Measurements from ENCODE around the gene AFG3L2. TPM values are rescaled to one million over a fixed set of nuclear protein-coding genes. Genes with fewer than 3 reads are reported as not detected.

Gene AFG3L2
- total and polyA plus RNA-seq, 10 donors = 16.0 to 42.4 (median 33.9) TPM

DNA sequence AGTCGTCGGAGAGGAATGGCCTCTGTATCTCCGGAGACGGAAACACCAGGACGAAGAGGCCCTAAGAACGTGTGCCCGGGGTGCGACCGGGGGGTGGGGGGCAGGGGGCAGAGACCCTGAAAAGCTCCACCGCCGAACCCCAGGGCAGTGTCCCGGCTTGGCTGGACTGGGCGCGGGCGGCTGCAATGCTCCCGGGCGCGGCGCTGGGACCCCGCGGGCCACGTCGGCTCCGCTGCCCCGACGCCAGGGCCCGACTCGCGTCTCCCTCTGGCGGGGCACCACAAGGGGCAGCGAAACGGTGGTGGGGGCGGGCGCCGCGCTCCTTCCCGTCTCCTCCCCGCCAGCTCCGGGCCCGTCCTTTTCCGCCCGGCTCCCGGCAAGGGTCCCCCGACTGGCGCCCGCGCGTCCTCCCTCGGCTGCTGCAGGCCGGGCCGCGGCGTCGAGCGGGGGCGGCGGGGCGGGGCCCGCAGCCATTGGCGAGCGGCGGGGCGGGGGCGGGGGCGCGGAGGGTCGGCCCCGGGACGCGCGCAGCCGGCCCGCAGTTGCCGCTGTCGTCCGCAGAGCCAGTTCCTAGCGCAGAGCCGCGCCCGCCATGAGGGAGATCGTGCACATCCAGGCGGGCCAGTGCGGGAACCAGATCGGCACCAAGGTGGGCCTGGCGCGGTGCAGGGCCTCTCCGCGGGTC, 69.2 kb downstream of the AFG3L2 start, which contains the start of gene TUBB6:
TUBB6 (plus strand) TSS at position 541 of the 685 bp plus-strand sequence; CDS start at position 593, 52 bp downstream.
- WGBS, 5 donors = 1 to 2% (median 2%) methylated on average over 10 to 88 of the region's 88 CpGs
- DNase-seq = peak; percentile 81
- H3K36me3 ChIP-seq = peaks cover 0 to 22% (median 3%) of the 10 kb centered on the region in 6 donors
- peak within 1 kb of the TSS; percentile 70 to 93 (median 88) for H3K27ac ChIP-seq
- intact Hi-C loops (cut with DNase I; ENCODE audit: low total_unique reads) = no loop called here
- peaks cover 3 to 48% (median 28%) of the 10 kb centered on the region in 6 donors for H3K4me1 ChIP-seq
- peaks cover 4 to 20% (median 16%) of the 10 kb centered on the region in 8 donors for H3K9me3 ChIP-seq
- peaks cover 0 to 59% (median 7%) of the 10 kb centered on the region in 7 donors for H3K27me3 ChIP-seq (replicated peaks in 1 of 7)
- H3K4me3 ChIP-seq = peak within 1 kb of the TSS; percentile 39 to 83 (median 58)
- TF ChIP-seq POLR2AphosphoS5 (IDR thresholded peaks at IDR 0.05) (peak; percentile 52 to 75 (median 71)), POLR2A (IDR thresholded peaks at IDR 0.05) (peak in 1 of 3 donors; percentile 35)
- TF ChIP-seq, protein P1, sequence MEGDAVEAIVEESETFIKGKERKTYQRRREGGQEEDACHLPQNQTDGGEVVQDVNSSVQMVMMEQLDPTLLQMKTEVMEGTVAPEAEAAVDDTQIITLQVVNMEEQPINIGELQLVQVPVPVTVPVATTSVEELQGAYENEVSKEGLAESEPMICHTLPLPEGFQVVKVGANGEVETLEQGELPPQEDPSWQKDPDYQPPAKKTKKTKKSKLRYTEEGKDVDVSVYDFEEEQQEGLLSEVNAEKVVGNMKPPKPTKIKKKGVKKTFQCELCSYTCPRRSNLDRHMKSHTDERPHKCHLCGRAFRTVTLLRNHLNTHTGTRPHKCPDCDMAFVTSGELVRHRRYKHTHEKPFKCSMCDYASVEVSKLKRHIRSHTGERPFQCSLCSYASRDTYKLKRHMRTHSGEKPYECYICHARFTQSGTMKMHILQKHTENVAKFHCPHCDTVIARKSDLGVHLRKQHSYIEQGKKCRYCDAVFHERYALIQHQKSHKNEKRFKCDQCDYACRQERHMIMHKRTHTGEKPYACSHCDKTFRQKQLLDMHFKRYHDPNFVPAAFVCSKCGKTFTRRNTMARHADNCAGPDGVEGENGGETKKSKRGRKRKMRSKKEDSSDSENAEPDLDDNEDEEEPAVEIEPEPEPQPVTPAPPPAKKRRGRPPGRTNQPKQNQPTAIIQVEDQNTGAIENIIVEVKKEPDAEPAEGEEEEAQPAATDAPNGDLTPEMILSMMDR (IDR thresholded peaks at IDR 0.05 in 8 of 11, conservative IDR thresholded peaks at IDR 0.05 in 3 of 11) = peak in 1 of 11 experiments; percentile 13

DNA sequence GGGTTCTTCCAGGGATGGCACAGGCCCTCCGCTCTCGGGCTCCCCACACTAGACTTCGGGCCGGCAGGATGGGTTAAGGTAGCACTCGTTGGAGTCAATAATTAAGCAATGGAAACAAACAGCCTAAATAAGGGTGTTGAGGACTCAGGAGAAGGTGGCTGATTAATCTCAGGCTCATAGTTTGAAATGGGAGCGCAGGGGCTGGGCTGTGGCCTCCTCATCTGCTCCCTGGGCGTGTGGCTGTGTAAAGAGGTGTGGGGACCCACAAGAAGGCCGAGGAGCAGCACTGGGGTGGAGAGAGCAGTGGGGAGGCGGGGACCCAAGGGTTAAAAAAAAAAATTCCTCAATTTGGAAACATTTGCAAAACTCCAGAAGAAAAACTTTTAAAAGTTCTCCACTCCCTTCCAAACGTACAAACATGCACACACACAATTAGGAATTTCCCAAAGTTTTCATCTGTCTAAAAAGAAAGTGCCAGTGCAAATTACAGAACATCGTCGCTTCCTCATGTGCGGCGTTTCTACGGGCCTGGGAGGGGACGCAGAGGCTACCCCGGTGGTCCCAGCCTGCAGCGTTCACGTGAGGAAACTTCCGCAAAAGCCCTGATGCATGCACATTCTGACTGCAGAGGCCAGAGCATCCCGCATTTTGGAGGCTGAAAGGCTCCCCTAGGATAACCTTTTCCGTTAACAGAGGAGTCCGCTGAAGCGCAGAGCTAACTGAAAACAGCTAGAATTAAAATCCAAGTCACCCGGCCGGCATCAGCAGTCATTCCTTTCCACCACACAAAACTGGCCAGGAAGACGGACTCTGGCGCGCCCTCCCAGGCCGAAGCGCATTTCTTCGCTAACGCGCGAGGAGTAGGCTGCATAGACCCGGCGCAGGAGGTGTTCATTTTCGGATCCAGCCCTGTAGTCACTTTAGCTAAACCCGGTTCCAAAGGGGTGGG, 70.0 kb downstream of the AFG3L2 start:
- DNase-seq = peak; percentile 79

DNA sequence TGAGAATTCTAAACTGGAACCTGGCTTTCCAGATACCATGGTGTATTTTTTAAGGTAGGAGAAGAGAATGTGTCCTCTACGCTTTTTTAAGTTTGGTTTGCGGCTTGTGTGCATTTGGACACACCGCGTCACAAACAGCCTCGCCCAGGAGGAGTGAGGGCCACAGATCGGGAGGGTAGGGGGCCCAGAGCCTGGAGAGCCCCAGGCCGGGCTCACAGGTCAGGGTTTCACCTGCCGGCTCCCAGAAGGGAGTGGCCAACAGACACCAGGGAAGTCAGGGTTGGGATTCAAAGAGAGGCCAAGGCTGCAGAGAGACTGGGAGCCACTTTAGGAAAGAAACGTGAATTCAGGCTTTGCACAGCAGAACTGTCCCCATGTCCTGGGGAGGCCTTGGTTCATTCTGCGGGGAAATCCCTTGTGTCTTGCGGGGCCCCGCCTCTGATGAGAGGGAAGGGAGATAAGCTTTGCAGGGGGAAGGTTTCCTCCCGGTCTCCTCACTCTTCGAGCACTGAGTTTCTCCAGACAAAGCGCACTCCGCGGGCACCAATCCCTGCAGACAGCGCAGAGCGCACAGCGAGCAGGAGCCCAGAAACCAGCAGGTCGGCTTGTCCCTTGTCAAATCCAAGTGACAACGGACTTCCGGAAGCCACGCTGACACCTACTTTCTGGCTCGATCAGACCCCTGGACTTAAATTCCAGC, 70.9 kb downstream of the AFG3L2 start:
- peaks cover 0 to 5% (median 0%) of the 10 kb centered on the region in 6 donors for H3K36me3 ChIP-seq
- WGBS, 5 donors = 69 to 83% (median 71%) methylated on average over 25 of the region's 25 CpGs
- peak; percentile 65 for DNase-seq
- H3K4me3 ChIP-seq = peak overlapping the region in 1 of 8 donors; percentile 83
- H3K27me3 ChIP-seq (replicated peaks in 1 of 7) = peaks cover 0 to 66% (median 7%) of the 10 kb centered on the region in 7 donors
- intact Hi-C loops (cut with DNase I; ENCODE audit: low total_unique reads) = no loop called here
- no peak overlapping the region for H3K27ac ChIP-seq
- TF ChIP-seq POLR2AphosphoS5 (IDR thresholded peaks at IDR 0.05) = no peak
- peaks cover 3 to 48% (median 28%) of the 10 kb centered on the region in 6 donors for H3K4me1 ChIP-seq
- peaks cover 0 to 4% (median 0%) of the 10 kb centered on the region in 8 donors for H3K9me3 ChIP-seq

More for the DNA sequence above, 70.0 kb downstream of the AFG3L2 start:
- Histone ChIP-seq H3K36me3 (peaks cover 0 to 15% (median 2%) of the 10 kb centered on the region in 6 donors), H3K9me3 (peaks cover 2 to 13% (median 8%) of the 10 kb centered on the region in 8 donors), H3K27ac (peak overlapping the region in 7 of 8 donors; percentile 85 to 93 (median 89)), H3K4me1 (peaks cover 3 to 48% (median 28%) of the 10 kb centered on the region in 6 donors), H3K4me3 (peak overlapping the region; percentile 39 to 83 (median 58)), H3K27me3 (replicated peaks in 1 of 7) (peaks cover 0 to 59% (median 7%) of the 10 kb centered on the region in 7 donors)
- WGBS, 5 donors = 13 to 18% (median 15%) methylated on average over 37 to 39 of the region's 39 CpGs
- intact Hi-C loops (cut with DNase I; ENCODE audit: low total_unique reads) = no loop called here
- TF ChIP-seq, protein P1 (IDR thresholded peaks at IDR 0.05 in 8 of 11, conservative IDR thresholded peaks at IDR 0.05 in 3 of 11) = no peak
- no peak for TF ChIP-seq POLR2A (IDR thresholded peaks at IDR 0.05)
- no peak for TF ChIP-seq POLR2AphosphoS5 (IDR thresholded peaks at IDR 0.05)

DNA sequence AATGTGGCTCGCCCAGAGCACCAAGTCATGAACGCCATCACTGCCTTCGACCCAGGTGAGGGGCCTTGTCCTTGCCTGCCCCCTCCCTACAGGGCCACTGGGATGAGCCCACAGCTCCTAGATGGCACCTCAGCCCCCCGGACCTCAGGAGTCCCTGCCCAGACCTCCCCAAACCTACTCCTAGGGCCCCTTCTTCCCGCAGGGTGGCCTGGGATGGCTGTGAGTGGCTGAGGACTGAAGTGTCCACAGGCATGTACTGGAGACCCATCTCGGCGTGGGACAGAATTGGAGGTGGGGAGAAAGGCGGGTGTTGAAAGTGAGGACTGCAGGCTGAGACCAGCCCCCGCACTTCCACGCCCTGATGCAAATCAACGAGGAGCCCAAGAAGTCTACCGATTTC, 71.8 kb downstream of the AFG3L2 start:
- peak; percentile 56 for DNase-seq
- H3K36me3 ChIP-seq = no peaks in the 10 kb centered on the region
- 89 to 95% (median 94%) methylated on average over 12 of the region's 12 CpGs for WGBS, 5 donors
- no peak overlapping the region for H3K27ac ChIP-seq
- no peaks in the 10 kb centered on the region for H3K9me3 ChIP-seq
- H3K4me3 ChIP-seq = no peak overlapping the region
- intact Hi-C loops (cut with DNase I; ENCODE audit: low total_unique reads) = no loop called here
- peaks cover 0 to 65% (median 7%) of the 10 kb centered on the region in 7 donors for H3K27me3 ChIP-seq (replicated peaks in 1 of 7)
- H3K4me1 ChIP-seq = peaks cover 3 to 41% (median 28%) of the 10 kb centered on the region in 6 donors
- TF ChIP-seq POLR2A (IDR thresholded peaks at IDR 0.05) (no peak), POLR2AphosphoS5 (IDR thresholded peaks at IDR 0.05) (no peak)
- TF ChIP-seq, protein P1 (IDR thresholded peaks at IDR 0.05 in 8 of 11, conservative IDR thresholded peaks at IDR 0.05 in 3 of 11) = no peak

All from spleen (tissue), 11 donors.